ENCODE measurements around the gene MBD6. TPM values are rescaled to one million over a fixed set of nuclear protein-coding genes. Genes with fewer than 3 reads are reported as not detected.
A peak's percentile ranks its signal among the peaks of the same experiment; 100 is the strongest.
"Not testable (repeated sequence)": the region's sequence is repeated elsewhere in the genome, so short reads cannot be mapped to it uniquely, and the experiment has no call there.

The MBD6 gene
- total RNA-seq, 4 donors from 2014 or later: 23.0 to 49.2 (median 40.9) TPM

DNA sequence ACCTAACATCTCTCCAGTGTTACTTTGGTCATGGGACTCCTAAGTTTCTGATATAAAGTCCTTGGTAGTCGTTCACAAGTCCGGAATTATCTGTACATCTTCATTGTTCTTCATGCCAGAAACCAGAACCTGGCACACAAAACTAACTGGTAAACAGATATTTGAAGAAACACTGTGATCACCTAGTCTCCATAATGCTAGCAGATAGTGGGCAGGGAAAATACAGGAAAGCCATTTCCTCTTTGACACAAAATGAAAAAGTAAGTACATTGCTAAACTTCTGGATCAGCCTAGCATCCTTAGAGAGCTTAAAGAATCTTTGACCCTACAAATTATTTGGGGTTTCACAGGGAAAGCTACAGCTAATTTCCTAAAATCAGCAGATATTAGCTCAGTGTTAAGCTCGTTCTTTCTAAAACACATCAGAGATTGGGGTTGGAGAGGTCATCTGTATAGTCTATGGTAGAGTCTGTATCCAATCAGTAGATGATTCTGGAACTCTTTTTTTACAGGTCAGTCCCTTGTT is 7.2 kb upstream of the MBD6 start:
- no peak overlapping the region for H3K4me3 ChIP-seq
- DNase-seq (ENCODE audit: low spot score in 2 of 2): no peak
- peaks cover 5 to 70% (median 45%) of the 10 kb centered on the region in 3 donors for H3K36me3 ChIP-seq
- H3K27ac ChIP-seq: no peak overlapping the region
- no peaks in the 10 kb centered on the region for H3K27me3 ChIP-seq
- peaks cover 0 to 34% (median 23%) of the 10 kb centered on the region in 4 donors for H3K4me1 ChIP-seq
- no peaks in the 10 kb centered on the region for H3K9me3 ChIP-seq
- 76 to 84% methylated on average over 3 of the region's 3 CpGs for WGBS, 2 donors
- TF ChIP-seq, protein P1, sequence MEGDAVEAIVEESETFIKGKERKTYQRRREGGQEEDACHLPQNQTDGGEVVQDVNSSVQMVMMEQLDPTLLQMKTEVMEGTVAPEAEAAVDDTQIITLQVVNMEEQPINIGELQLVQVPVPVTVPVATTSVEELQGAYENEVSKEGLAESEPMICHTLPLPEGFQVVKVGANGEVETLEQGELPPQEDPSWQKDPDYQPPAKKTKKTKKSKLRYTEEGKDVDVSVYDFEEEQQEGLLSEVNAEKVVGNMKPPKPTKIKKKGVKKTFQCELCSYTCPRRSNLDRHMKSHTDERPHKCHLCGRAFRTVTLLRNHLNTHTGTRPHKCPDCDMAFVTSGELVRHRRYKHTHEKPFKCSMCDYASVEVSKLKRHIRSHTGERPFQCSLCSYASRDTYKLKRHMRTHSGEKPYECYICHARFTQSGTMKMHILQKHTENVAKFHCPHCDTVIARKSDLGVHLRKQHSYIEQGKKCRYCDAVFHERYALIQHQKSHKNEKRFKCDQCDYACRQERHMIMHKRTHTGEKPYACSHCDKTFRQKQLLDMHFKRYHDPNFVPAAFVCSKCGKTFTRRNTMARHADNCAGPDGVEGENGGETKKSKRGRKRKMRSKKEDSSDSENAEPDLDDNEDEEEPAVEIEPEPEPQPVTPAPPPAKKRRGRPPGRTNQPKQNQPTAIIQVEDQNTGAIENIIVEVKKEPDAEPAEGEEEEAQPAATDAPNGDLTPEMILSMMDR (IDR thresholded peaks at IDR 0.05): no peak

DNA sequence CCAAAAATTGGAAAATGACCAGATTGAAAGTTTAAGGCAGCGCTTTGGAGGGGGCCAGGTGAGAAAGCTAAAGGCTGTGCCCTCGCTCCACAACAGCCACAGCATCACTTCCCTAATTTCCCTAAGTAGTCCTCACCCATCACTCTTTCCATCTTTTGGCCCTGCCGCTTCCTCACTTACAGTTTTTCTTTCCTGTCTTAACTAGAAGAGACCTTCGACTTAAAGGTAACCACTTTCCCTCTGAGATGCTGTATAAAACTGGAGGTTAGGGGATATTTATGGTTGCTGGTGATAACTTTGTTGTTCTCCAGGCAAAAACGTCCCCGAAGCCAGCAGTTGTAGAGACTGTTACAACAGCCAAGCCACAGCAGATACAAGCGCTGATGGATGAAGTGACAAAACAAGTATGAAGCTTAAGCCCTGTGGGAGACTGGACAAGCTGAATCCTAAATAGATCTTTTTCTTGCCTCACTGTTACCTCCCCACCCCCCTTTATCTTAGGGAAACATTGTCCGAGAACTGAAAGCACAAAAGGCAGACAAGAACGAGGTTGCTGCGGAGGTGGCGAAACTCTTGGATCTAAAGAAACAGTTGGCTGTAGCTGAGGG is 6.6 kb upstream of the MBD6 start:
- DNase-seq (ENCODE audit: low spot score in 2 of 2): no peak
- H3K36me3 ChIP-seq: peaks cover 5 to 65% (median 40%) of the 10 kb centered on the region in 3 donors
- peaks cover 0 to 37% (median 25%) of the 10 kb centered on the region in 4 donors for H3K4me1 ChIP-seq
- no peaks in the 10 kb centered on the region for H3K27me3 ChIP-seq
- peak overlapping the region in 1 of 4 donors; percentile 23 for H3K27ac ChIP-seq
- no peak for TF ChIP-seq EP300 (IDR thresholded peaks at IDR 0.05)
- H3K4me3 ChIP-seq: no peak overlapping the region
- WGBS, 2 donors: 78 to 82% methylated on average over 11 of the region's 11 CpGs
- no peaks in the 10 kb centered on the region for H3K9me3 ChIP-seq

DNA sequence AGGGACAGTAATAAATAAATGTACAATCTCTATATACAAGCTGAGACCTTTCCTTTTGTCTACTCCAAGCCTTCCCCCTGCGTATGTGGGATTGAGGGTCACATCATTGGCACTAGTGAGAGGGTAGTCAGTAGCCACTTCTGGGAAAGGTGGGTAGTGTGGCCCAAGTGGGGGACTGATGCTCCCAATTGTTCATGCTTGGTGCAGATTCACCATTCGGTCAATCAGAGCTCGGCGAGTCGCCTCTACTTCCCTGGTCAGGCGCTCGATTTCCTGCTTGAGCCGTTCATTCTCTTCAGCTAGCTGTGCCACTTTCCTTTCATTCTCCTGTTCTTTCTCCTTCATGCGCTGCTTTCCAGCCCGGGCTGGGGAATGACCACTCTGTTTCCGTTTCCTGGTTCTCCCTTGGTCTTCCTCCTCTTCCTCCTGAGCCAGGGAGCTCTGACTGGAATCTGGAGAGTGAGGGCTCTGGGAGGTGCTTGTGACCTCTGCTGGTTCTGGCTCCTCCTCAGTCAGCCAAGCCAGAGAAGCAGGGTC is 5.9 kb upstream of the MBD6 start:
- DNase-seq (ENCODE audit: low spot score in 2 of 2): no peak
- Histone ChIP-seq H3K27ac (peak overlapping the region in 2 of 4 donors; percentile 23 to 100), H3K4me3 (no peak overlapping the region), H3K36me3 (peaks cover 5 to 58% (median 38%) of the 10 kb centered on the region in 3 donors), H3K9me3 (no peaks in the 10 kb centered on the region), H3K27me3 (no peaks in the 10 kb centered on the region), H3K4me1 (peaks cover 0 to 44% (median 31%) of the 10 kb centered on the region in 4 donors)
- TF ChIP-seq, protein P1 (IDR thresholded peaks at IDR 0.05): no peak
- no peak for TF ChIP-seq POLR2A (IDR thresholded peaks at IDR 0.05)
- TF ChIP-seq EP300 (IDR thresholded peaks at IDR 0.05): no peak
- WGBS, 2 donors: 86 to 87% methylated on average over 11 of the region's 11 CpGs

DNA sequence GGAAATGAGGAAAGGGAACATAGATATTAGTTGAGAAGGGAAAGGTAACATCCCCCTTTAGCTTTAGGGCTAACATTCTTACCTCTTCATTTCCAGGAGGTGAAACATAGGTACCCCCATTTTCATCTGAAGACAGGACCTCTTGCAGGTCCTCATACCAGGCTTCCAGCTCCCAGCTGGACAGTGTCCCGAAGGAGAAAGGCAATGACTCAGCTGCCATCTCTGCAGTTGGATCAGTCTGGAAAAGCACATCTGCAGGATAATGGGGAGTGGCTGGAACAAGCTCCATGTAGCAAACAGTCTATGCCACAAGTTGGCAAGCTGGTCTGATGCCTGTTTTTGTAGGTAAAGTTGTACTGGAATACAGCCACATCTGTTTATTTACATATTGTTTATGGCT is 5.4 kb upstream of the MBD6 start:
- Histone ChIP-seq H3K27me3 (no peaks in the 10 kb centered on the region), H3K27ac (peak overlapping the region in 2 of 4 donors; percentile 23 to 100), H3K36me3 (peaks cover 5 to 53% (median 35%) of the 10 kb centered on the region in 3 donors), H3K4me1 (peaks cover 0 to 49% (median 36%) of the 10 kb centered on the region in 4 donors), H3K4me3 (no peak overlapping the region), H3K9me3 (no peaks in the 10 kb centered on the region)
- no peak for DNase-seq (ENCODE audit: low spot score in 2 of 2)
- TF ChIP-seq POLR2A (IDR thresholded peaks at IDR 0.05): no peak
- TF ChIP-seq, protein P1 (IDR thresholded peaks at IDR 0.05): no peak
- no peak for TF ChIP-seq EP300 (IDR thresholded peaks at IDR 0.05)
- WGBS, 2 donors: 35 to 86% methylated on average over 1 of the region's 1 CpG

DNA sequence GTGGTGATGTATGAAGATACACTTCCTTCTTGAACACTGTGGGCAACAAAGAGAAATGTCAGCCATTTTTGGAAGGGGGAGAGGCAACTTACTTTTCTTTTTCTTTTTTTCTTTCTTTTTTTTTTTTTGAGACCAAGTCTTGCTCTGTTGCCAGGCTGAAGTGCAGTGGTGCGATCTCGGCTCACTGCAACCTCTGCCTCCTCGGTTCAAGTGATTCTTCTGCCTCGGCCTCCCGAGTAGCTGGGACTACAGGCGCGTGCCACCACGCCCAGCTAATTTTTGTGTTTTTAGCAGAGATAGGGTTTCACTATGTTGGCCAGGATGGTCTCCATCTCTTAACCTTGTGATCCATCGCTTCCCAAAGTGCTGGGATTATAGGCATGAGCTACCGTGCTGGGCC is 4.9 kb upstream of the MBD6 start:
- Histone ChIP-seq H3K36me3 (peaks cover 5 to 48% (median 29%) of the 10 kb centered on the region in 3 donors), H3K4me3 (peak overlapping the region in 1 of 4 donors; percentile 84)

More for the DNA sequence above, 4.9 kb upstream of the MBD6 start:
- Histone ChIP-seq H3K4me1 (peaks cover 0 to 51% (median 37%) of the 10 kb centered on the region in 4 donors), H3K27ac (peak overlapping the region in 3 of 4 donors; percentile 98 to 100 (median 100))
- H3K9me3 ChIP-seq; H3K27me3 ChIP-seq; DNase-seq (ENCODE audit: low spot score in 2 of 2): not testable (repeated sequence)
- WGBS, 2 donors: 87 to 88% methylated on average over 10 of the region's 10 CpGs
